SK-N-MC (cell line): ENCODE measurements around the gene ACTN1.

Experiments used
- DNase-seq: peaks from one replicate; pipeline ENCODE4 v3.0.0-alpha.2; 2011; ENCODE audit warnings: low read depth, low spot score
- H3K27ac ChIP-seq: fragments of 200-600 bp; sonication (generic); 2 replicates; pipeline ENCODE4 v1.5.1; 2016; ENCODE audit warnings: mixed run types
- H3K36me3 ChIP-seq: fragments of 200-600 bp; sonication (generic); 2 replicates; pipeline ENCODE4 v1.6.1; 2017; ENCODE audit warnings: antibody characterized with exemption, low read length, mixed read lengths; ENCODE audit not compliant: insufficient read depth
- H3K4me3 ChIP-seq: fragments of 200-600 bp; sonication (generic); 2 replicates; pipeline ENCODE4 v1.5.1; 2016
- H3K9ac ChIP-seq: fragments of 200-600 bp; sonication (generic); 2 replicates; pipeline ENCODE4 v1.8.0; 2017; ENCODE audit warnings: mixed run types, mixed read lengths; ENCODE audit not compliant: insufficient read length
- H3K9me3 ChIP-seq: fragments of 200-600 bp; sonication (generic); 2 replicates; pipeline ENCODE4 v1.6.1; 2017; ENCODE audit warnings: low read depth, mild to moderate bottlenecking, antibody characterized with exemption, low read length, moderate library complexity, mixed read lengths
- EZH2 ChIP-seq: fragments of 200-600 bp; sonication (generic); IDR thresholded peaks from one replicate; pipeline ENCODE4 v1.6.1; 2017; ENCODE audit warnings: antibody characterized with exemption
- FOXP2 ChIP-seq: optimal IDR thresholded peaks from 2 replicates; pipeline ENCODE3; 2011; ENCODE audit warnings: mild to moderate bottlenecking, moderate library complexity; ENCODE audit not compliant: insufficient read depth; ENCODE audit errors: extremely low read length, control extremely low read depth
- POLR2AphosphoS5 ChIP-seq: IDR thresholded peaks from 2 replicates; pipeline ENCODE4 v1.6.1; 2012; ENCODE audit warnings: mild to moderate bottlenecking, low read depth, low read length, borderline replicate concordance

ACTN1 gene

DNA sequence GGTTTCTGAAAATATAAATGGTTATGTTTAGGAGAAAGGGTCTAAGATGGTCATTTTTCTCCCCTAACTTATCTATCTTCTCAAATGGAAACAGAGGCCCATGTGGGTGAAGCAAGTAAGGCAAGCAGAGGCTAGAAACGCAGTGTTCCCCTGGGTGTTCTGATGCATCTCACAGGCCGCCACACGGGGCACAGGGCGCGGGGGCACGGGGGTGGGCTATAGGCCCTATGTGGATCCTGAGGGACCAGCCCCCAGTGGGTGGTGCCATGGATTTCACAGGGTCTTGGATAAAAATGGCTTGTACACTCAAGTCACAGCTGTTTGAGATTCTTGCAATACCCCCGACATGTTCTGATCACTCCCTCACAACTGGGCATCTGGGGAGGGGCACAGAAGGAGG, 17.7 kb downstream of the ACTN1 start:
- DNase-seq = no peak
- H3K36me3 ChIP-seq = no peaks in the 10 kb centered on the region
- TF ChIP-seq EZH2 (no peak), POLR2AphosphoS5 (no peak), FOXP2 (no peak)
- H3K4me3 ChIP-seq = no peak overlapping the region
- H3K9ac ChIP-seq = no peak overlapping the region
- H3K27ac ChIP-seq = no peak overlapping the region
- no peaks in the 10 kb centered on the region for H3K9me3 ChIP-seq

DNA sequence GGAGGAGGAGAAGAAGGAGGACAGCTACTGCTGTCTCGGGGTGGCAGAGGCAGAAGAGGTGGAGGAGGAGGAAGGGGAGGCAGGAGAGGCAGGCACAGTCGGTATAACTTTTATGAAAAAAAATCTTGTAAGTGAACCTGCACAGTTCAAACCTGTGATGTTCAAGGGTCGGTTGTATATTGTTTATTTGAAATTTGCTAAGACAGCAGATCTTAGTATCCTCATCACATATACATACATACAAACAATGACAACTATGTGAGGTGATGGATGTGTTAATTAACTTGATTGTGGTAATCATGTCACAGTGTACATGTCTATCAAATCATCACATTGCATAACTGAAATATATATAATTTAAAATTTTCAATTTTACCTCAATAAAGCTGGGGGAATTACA, 19.0 kb downstream of the ACTN1 start:
- Histone ChIP-seq H3K9me3 (no peaks in the 10 kb centered on the region), H3K27ac (no peak overlapping the region), H3K4me3 (no peak overlapping the region), H3K36me3 (no peaks in the 10 kb centered on the region), H3K9ac (no peak overlapping the region)
- no peak for DNase-seq
- no peak for TF ChIP-seq FOXP2
- no peak for TF ChIP-seq POLR2AphosphoS5
- TF ChIP-seq EZH2 = no peak

DNA sequence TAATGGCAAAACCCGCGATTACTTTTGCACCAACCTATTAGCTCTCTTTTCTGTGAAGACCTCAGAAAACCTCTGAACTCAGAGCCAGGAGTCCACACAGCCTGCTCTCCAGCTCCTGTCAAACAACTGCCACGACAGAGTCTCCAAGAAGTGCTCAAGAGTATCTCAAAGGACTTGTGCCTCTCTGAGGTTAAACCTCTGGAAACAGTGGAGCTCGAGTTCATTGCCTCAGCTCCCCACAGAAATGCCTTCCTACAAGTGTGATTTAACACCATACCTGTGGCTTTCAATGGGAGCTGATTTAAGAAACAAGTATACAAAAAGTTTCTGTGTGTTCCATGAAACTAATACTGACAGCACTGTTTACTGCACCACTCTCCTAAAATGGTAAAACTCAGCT, 20.1 kb downstream of the ACTN1 start:
- Histone ChIP-seq H3K4me3 (no peak overlapping the region), H3K36me3 (no peaks in the 10 kb centered on the region), H3K9ac (no peak overlapping the region), H3K27ac (no peak overlapping the region), H3K9me3 (no peaks in the 10 kb centered on the region)
- no peak for DNase-seq
- no peak for TF ChIP-seq FOXP2
- TF ChIP-seq POLR2AphosphoS5 = no peak
- TF ChIP-seq EZH2 = no peak

DNA sequence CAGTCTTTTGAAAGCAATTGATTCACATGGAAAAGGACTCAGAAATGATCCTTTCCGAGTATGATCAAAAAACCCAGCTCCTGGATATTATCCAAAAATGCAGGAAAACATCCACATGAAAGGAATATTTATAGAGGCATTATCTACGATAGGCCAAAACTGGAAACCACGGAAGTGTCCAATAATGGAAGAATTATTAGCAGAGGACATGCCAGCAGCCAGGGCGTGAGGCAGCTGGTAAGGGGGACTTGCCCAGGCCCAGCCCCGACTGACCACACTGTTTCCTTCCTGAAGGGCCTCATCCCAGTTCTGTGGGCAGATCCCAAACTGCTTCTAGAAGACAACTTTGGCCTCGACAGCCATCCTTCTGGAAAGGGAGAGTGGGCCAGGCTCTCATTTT, 20.5 kb downstream of the ACTN1 start:
- no peak overlapping the region for H3K9ac ChIP-seq
- H3K4me3 ChIP-seq = no peak overlapping the region
- no peak overlapping the region for H3K27ac ChIP-seq
- no peak for DNase-seq
- no peak for TF ChIP-seq FOXP2
- TF ChIP-seq POLR2AphosphoS5 = no peak
- TF ChIP-seq EZH2 = no peak
- H3K9me3 ChIP-seq = no peaks in the 10 kb centered on the region
- no peaks in the 10 kb centered on the region for H3K36me3 ChIP-seq

DNA sequence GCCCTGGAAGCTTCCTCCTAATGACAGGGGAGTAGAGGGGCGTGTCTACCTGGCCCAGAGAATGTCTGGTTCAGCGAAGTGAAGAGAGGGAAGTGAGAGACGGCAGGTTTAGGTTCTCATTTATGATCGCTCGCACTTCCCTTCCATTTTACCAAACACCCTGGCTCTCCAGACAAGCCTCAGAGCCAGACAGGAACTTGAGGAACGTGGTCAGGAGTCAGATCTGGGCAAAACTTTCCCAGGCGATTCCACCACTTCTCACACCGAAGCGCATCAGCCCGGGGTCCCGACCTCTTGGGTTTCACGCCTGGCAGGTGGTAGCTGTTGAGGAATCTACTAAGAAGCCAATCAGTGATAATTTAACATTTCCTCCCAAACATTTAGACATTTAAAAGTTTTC, 21.3 kb downstream of the ACTN1 start:
- TF ChIP-seq EZH2 (no peak), FOXP2 (no peak), POLR2AphosphoS5 (no peak)
- DNase-seq = no peak
- H3K9me3 ChIP-seq = no peaks in the 10 kb centered on the region
- H3K4me3 ChIP-seq = no peak overlapping the region
- H3K36me3 ChIP-seq = no peaks in the 10 kb centered on the region
- no peak overlapping the region for H3K9ac ChIP-seq
- H3K27ac ChIP-seq = no peak overlapping the region

DNA sequence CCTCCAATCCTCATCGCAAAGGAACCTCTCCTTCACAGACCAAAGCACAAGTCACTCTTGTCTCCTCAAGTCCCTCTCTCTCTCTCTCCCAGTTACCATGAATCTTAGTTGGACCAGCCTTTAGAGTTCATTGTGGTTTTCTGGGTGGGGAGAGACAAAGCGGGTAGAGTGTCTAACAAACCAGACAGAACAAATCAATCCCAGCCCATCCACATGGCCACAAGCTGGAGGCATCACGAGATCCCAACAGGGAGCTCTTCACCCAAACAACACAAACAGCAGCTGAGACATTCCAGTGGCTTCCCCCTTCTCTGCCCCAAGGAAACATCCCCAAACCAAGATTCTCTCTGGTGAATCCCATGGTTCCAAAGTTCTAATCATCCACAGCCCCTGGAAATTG, 22.4 kb downstream of the ACTN1 start:
- H3K36me3 ChIP-seq = no peaks in the 10 kb centered on the region
- no peak for TF ChIP-seq POLR2AphosphoS5
- no peak for DNase-seq

DNA sequence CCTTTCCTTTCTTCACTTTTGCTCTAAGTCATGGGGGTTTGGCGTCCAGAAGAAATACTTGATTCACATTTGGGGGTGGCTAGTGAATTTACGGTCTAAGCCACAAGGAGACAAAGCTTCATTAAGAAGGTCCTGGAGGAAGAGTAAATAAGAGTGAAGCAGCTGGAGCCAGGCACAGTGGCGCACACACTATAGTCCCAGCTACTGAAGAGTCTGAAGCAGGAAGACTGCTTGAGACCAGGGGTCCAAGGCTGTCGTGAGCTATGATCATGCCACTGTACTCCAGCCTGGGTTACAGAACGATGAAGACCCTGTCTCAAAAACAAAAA, 23.3 kb downstream of the ACTN1 start:
- Histone ChIP-seq H3K4me3 (no peak overlapping the region), H3K36me3 (no peaks in the 10 kb centered on the region), H3K27ac (no peak overlapping the region), H3K9ac (no peak overlapping the region), H3K9me3 (no peaks in the 10 kb centered on the region)
- no peak for DNase-seq
- no peak for TF ChIP-seq EZH2
- no peak for TF ChIP-seq FOXP2
- no peak for TF ChIP-seq POLR2AphosphoS5

More for the DNA sequence above, 22.4 kb downstream of the ACTN1 start:
- Histone ChIP-seq H3K27ac (no peak overlapping the region), H3K9me3 (no peaks in the 10 kb centered on the region), H3K9ac (no peak overlapping the region), H3K4me3 (no peak overlapping the region)

DNA sequence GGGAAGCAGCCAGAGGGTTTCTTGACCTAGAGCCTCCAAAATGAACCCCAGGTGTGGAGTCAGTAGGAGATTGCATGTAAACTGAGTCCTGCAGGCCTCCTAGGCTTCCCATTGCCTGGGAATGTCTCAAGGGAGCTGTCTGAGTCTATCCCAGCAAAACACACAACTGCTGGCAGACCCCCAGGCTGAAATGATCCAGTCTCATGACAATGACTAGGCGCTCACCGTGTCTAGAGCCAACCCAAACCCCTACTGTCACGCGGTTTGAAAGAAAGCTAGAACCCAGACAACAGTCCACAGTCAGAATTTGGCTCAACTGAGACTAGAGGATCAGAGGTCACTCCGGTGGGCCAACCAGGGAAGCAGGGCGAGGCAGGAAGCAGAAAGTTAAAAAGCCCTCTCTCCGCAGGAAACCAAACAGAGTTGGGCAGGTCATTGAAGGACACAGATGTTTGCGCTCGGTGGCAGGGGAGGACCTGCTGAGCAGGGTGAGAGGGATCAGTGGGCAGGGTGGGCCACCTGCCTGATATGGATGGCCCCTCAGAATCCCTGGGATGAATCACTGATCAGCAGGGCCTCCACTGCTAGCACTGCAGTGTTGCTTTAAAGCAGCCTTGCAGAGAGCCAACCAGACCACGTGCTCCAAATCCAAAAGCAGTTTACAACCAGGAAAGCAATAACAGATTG, 23.8 kb downstream of the ACTN1 start:
- H3K4me3 ChIP-seq = no peak overlapping the region
- no peaks in the 10 kb centered on the region for H3K9me3 ChIP-seq
- H3K9ac ChIP-seq = no peak overlapping the region
- no peak overlapping the region for H3K27ac ChIP-seq
- no peaks in the 10 kb centered on the region for H3K36me3 ChIP-seq
- no peak for TF ChIP-seq POLR2AphosphoS5
- TF ChIP-seq EZH2 = no peak
- TF ChIP-seq FOXP2 = no peak
- no peak for DNase-seq

DNA sequence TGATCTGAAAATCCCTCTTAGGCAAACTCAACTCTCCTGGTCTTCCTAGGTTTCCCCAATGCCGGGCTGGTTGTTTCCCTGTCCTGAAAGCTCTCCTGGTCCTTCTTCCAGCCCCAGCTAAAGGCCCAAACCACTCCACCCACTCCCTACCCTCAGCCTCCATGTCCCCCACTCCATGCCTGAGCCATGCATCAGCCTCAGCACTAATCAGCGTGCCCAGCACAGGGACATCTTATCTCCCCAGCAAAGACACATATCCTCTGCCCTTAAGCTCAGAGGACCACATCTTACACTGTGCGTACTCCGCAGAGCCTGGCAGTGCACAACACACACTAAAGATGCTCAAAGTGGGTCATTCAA, 25.9 kb downstream of the ACTN1 start:
- DNase-seq = no peak
- Histone ChIP-seq H3K9ac (no peak overlapping the region), H3K36me3 (no peaks in the 10 kb centered on the region), H3K4me3 (peak overlapping the region; percentile 75), H3K27ac (peak overlapping the region; percentile 92), H3K9me3 (no peaks in the 10 kb centered on the region)
- no peak for TF ChIP-seq FOXP2
- TF ChIP-seq EZH2 = no peak
- TF ChIP-seq POLR2AphosphoS5 = no peak
